Stimulated activated CD4-positive, alpha-beta T cell treated with anti-CD3 and anti-CD28 coated beads, Interleukin-1b, Interleukin-23, amount 100 ng/mL, for 1 hour (primary cell): ENCODE results near the gene KIFC1.

Experiments used
- DNase-seq, 2 donors: peaks; one replicate each; pipeline ENCODE4 v3.0.0-alpha.2; 2020; ENCODE audit warnings: low read depth in 2 of 2

The KIFC1 gene

DNA sequence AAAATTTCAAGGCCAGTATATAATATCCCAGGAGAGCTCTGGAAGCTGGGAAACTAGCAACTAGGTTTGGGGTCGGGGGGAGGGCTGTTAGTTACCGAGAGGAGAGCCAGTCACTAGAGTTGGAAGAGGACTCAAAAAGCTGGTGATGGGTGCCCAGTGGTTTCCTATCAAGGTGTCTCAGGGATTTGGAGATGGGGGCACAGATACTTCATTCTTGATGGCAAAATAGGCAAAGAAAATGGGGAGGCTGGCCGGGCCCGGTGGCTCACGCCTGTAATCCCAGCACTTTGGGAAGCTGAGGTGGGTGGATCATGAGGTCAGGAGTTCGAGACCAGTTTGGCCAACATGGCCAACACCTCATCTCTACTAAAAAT is 20.0 kb downstream of the KIFC1 start:
- DNase-seq: no peak

DNA sequence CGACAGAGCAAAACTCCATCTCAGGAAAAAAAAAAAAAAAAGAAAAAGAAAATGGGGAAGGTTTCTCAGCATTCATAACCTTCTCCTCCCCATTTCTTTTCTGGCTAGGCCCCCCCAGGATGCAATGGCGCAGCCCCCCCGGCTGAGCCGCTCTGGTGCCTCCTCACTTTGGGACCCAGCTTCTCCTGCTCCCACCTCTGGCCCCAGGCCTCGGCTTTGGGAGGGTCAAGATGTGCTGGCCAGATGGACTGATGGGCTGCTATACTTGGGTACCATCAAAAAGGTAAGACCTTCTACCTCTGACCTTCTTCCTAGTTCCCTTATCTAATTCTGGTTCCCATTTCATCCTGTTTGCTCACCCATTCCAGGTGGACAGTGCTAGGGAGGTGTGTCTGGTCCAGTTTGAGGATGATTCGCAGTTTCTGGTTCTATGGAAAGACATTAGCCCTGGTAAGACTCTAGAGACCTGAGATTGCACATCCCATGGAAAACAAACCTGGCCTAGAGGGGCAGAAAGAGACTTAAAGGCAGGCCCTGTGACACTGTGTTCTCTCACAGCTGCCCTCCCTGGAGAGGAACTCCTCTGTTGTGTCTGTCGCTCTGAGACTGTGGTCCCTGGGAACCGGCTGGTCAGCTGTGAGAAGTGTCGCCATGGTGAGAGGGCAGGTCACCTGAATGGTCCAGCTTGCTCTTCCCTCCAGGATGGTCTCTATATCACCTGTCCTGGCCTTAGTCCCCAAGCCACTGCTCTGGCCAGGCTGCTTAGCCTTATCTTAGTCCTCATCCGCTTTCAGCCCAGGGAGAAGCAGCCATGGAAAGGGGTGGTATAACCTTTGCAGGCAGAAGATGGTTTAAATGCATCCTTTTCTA is 20.8 kb downstream of the KIFC1 start:
- no peak for DNase-seq

DNA sequence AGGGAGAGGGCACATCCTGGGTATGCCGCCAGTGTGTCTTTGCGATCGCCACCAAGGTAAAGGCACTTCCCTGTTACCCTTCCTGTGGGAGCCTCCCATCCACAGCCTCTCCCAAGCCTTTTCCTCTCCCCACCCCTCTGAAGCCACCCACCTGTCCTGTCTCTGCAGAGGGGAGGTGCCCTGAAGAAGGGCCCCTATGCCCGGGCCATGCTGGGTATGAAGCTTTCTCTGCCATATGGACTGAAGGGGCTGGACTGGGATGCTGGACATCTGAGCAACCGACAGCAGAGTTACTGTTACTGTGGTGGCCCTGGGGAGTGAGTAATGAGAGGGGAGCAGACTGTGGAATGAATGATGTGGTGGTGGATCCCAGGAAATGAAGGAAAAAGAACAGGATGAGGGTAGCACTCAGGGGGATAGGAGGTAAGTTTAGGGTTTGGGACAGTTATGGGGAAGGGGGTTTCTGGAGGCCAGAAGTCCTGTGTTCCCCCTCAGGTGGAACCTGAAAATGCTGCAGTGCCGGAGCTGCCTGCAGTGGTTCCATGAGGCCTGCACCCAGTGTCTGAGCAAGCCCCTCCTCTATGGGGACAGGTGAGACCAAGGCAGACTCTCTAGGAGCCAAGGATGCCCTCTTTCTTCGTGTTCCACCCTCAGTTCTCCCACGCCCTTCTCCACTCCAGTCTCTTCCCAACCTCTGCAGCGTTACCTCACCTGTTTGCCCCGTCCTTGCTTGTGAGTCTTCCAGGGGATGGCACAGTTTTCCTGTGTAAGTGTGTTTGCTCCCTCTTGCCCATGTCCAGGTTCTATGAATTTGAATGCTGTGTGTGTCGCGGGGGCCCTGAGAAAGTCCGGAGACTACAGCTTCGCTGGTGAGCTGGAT is 21.9 kb downstream of the KIFC1 start:
- no peak for DNase-seq

DNA sequence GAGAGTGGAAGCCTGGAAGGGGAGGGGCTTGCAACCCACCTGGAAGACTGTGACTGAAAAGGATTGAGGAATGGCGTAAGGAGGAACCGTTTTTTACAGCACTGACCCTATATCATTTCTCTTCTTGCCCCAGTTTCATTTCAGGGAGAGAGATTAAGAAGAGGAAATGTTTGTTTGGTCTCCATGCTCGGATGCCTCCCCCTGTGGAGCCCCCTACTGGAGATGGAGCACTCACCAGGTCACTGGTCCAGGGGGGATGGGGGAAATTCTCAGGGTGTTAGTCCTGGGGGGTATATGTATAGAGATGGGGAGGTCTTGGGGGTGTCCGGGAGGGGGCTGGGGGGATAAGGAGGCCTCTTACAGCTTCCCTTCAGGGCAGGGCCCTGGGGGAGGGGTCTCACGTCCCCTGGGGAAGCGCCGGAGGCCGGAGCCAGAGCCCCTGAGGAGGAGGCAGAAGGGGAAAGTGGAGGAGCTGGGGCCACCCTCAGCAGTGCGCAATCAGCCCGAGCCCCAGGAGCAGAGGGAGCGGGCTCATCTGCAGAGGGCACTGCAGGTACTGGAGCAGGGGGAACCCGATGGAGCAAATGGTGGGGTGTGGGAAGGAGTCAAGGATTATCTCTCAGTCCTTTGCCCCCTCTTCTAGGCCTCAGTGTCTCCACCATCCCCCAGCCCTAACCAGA is 23.1 kb downstream of the KIFC1 start:
- no peak for DNase-seq

DNA sequence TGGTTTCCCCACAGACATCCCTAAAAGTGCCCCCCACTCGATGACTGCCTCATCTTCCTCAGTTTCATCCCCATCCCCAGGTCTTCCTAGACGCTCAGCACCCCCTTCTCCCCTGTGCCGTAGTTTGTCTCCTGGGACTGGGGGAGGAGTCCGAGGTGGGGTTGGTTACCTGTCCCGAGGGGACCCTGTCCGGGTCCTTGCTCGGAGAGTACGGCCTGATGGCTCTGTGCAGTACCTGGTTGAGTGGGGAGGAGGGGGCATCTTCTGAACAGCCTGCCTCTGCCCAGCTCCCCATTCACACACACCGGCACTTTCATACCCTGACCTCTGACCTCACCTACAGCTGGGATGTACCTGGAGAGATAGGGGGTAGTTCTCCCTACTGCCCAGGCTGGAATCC is 24.2 kb downstream of the KIFC1 start:
- no peak for DNase-seq

DNA sequence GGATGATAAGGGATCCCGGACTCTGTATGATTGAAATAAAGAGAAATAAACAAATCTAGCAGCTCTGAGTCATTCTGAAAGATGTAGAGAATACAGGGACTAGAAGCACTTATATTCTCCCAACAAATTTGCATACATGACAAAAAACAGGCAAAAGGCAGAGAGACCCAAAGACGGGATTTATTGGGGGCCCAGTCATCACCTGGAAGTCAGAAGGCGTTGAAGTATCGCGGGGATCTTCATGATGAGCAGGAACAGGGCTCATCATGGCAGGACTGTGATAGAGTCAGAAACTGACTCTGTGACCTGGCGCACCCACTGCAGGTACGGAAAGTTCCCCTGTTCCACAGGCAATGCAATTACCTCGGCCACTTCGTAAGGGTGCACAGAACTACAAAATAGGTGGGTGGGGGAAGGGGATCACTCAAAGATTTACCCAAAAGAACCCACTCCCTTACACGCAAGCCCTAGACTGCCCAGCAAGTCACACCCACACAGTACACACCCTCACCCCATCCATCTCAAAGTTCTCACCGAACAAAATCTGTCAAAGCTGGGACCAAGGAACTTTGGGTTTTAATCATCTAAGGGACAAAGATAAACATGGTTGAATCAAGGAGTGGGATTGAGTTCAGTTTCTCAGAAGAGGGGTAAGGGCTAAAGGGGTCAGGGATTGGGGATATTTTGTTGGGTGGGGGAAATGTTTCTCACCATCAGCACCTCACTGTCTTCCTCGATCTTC is 24.9 kb downstream of the KIFC1 start:
- no peak for DNase-seq

DNA sequence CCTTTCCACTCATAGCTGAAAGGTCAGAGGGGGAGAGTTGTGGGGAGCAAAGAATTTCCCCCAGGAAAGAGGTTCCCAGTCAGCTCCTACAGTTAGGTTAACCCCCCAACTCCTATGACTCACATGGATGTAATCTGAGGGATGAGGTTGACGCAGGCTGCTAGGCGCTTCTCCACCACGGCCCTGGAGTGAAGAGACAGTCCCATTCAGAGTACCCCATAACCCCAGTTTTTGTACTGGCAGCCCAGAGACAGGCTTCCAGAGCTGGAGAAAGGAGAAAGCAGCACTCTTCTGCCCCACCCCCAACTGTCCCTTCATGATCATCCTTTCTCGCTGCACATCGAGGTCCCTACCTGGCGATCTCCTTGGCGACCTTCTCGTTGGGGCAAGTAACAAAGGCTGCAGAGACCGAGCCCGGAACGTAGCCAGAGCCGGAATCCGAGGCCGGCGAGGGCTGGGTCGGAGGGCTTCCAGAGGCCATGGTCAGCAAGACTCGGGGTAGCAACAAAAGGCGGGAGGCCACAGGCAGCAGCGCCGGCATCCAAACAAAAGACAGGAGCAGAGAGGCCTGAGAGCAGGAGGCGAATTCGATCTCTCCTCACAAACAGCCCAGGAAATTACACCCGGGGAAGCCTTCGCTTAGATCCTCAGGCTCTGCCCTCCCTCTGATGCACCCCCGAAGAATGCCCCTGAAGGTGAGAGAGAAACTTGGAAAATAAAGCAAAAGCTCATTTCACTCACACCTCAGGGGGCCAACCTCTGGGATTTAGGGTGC is 25.7 kb downstream of the KIFC1 start:
- DNase-seq: no peak

DNA sequence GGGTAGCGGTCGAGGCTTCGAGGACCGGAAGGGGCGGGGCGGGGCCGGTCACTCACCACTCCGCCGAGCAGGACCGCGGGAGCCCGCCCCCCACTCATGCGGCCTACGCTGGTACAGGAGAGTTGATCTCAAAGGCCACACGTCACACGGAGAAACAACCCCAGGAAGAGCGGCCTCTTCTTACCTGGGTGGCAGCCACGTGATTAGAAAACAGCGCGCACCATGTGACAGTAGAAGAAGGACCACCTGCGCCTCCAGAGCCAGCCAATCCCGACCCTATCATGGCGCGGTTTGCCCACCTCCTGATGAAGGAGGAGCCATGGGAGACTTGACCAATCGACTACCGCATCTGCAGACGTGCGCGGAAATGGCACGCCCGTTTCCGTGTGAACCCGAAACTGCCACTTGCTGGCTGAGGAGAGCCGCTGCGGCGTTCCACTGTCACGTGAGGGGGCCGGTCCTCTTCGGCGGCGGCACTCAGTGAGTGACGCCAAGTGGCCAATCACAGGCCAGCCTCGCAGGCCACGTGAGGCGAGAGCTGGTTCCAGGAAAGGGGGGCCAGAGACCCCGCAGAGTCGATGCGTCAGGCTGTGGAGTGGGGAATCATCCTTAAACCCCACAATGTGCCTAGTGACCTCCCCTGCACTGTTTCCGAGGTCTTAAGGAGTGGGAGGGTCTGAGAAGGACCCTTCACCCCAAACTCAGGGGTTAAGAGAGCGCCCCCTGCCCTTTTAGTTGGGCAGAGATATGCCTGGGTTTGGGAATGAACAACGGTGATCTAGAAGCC is 26.5 kb downstream of the KIFC1 start, which contains the start of gene CUTA:
Gene CUTA (minus strand): TSS at position 205 of the 787 bp plus-strand sequence. CDS start 107 bp downstream, at position 98.
- peak; percentile 87 to 98 for DNase-seq

DNA sequence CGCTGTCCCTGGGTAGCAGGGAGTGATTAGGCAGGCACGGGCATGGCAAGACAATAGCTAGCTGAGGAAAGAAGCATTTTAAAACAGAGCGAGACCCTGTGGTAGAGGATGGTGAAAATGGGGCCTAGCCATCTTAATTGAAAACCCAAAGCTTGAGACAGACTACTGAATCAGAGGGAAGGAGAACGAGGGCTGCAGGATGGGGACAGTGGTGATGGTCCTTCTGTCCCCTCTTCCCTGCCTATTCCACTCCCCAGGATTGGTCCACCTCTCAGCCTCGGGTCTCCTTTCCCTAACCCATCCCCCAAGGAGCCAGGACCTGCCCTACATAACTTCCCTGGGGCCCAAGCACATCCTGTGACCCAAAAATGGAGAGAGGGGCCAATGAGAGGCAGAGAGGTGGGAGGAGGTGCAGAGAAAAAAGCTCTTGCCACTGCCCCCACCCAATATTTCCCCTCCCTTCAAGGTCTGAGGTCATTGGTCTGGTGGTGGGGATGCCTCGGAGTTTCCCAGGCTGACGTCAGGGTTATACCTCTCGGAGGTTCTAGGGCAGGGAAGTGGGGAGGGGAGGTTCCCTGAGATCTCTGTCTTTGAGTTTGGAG is 27.2 kb downstream of the KIFC1 start:
- DNase-seq: no peak

DNA sequence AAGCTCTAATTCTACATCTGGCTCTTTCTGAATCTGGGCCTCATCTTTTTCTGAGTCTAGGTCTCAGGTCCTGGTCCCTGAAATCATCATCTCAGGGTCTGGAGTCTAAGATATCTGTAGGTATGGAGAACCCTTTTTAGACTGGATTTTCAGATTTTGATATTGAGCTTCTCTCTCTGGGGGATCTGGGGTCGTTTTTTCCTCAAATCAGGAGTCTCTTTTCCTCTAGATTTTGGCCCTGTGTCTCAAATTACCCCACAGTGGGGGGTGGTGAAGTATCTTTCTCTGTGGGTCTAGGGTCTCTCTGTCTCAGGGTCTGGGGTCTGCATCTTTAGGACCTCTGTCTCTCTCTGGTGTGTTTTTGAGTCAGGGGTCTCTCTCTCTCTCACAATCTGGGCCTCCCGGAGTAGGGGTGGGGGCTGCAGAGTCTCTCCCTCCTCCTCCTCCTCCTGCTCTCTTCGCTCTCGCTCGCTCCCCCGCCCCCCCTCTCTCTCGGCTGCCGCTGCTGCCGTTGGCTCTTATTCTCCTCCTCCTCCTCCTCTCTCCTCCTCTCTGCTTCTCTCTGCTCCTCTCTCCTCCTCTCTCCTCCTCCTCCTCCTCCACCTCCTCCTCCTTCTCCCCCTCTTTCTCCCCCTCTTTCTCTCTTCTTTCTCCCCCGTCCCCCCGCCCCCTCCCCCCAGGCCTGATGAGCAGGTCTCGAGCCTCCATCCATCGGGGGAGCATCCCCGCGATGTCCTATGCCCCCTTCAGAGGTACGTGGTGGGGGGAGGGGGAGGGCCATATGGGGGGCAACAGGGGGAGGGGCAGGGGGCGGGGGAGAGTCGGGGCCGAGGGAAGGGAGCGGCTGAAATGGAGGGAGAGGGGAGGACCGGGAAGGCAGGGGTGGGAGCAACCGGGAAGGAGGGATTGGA is 28.2 kb downstream of the KIFC1 start, which contains the start of gene SYNGAP1:
Gene SYNGAP1 (plus strand): TSS at position 486 of the 911 bp plus-strand sequence. CDS start 200 bp downstream, at position 686.
- DNase-seq: no peak

DNA sequence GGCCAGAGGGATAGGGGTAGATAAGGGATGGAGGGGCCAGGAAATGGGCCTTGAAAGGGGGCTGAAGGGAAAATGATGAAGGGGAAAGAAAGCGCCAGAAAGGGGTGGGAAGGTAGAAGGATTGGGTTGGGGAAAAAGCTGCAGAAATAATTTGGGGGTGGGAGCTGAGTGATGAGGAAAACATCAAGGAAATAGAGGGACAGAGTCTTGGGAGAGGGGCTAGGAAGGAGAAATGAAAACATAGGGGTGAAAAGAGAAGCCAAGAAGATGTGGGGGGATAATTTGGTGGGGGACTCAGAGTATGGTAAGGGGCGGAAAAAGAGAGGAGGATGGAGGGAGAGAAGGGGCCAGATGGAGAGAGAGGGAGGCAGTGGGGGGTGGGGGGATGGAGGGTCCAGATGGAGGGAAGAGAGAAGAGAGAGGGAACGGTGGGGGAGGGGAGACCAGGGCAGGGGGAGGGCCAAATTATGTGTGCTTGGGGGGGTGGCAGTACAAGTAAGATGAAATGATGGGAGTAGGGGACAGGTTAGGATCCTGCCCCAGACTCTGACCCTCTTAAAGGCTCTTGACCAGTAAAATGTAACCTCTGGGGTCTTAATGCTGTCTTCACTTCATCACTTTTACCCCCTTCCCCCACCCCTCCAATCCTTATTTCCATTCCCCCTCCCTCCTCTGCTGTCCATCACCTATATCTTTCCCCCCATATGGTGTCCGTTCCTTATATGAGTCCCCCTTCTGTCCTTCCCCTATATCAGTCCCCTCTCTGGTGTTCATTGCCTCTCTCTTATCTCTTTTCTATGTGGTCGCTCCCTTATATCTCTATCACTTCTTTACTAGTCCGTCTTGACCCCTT is 29.1 kb downstream of the KIFC1 start:
- no peak for DNase-seq

DNA sequence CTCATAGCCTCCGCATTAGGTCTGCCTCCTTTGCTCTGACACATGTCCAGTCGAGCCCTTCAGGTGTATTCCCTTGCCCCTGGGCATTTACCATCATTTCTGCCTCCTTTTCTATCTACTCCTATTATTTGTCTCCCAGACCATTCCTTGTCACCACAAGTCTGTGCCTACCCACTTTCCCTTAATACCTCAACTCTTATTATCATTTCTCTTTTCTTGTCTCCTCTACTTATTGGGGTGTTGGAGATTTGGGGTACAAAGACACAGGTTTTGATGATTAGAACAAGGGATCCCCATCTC is 29.7 kb downstream of the KIFC1 start:
- no peak for DNase-seq

DNA sequence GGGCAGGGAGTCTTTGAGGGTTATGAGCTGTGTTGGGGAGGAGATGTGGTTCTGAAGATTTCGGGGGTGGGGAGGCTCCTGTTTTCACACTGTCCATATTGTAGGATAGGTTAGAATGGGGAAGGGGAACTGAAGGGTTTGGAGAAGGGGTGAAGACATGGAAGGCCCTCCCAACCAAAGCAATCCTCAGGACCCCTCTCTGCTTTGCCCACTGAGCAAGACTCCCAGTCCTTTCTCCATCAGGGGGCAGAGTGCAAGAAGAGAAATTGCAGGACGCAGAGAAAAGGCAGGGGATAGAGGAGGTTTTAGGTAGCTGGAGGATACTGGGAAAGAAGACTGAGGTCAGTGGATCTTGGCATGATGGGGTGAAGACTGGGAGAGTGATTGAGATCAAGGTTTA is 32.2 kb downstream of the KIFC1 start:
- DNase-seq: no peak

DNA sequence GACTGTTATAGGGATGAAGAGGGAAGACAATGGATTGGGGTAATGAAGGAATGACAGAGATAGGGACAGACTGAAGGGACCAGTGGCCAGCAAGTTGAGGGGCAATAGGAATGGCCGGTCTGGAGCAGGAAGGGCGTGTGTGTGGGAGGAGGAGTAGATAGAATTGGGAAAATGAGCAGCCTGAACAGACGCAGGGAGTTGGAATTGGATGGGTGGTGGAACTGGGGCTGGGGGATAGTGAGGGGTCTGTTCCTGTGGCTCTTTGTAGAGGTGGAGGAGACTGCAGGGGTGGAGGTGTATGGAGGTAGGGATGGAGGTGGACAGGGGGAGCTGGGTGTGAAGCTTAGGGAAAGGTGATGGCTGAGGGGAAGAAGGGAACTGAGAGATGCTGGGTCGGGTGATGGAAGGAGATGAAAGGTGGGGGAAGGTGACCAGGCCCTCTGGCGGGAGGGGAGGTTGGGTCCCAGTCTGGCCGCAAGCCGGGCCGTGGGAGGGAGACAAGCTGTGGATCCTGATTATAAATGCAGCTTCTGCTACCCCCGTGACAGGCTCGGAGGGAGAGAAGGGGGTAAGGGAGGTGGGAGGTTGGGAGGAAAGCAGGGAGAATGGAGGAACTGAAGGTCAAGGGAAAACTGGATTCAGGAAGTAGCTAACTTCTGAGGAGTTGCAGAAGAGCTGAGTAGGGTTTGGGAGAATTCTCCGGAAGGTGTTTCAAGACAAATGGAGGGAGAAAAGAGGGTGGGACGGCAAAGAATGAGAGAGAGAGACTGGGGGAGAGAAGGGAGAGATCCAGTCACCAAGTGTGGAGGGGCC is 33.4 kb downstream of the KIFC1 start:
- DNase-seq: no peak

DNA sequence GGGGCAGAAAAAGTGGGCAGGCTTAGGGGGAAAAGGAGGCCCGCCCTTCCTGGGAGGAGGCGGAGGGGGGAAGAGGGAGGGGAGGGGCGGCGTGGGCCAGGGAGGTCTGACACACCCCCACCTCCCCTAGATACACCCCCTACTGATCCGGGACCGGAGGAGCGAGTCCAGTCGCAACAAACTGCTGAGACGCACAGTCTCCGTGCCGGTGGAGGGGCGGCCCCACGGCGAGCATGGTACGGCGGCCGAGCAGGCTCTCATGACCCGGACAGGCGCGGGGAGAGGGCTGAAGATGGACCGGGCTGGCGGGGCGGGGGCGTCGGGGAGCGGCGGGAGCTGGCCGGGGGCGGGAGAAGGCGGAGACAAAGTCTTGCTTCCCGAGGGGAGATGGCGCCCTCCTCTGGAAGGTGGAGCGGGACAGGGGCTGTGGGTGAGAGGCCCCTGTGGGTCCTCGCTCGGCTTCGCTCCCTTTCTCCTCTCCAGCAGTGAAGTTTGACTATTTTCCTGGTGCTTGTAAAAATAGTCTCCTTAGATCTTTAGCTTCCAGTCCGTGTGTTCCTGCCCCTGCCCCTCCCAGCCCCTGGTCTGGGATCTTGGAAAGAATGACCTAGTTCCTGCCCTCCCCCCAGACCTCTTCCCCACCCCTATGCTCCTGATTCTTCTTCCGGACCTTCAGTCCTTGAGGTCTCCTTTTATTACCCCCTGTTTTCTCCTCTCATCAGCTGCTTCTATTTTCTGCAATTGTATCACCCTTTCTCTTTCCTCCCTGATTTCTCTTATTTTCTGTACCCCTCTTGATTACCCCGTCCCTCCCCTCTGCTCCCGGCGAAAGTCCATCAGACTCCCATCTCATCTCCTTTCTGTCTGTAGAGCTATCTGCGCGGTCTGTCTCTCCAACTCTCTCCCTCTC is 34.3 kb downstream of the KIFC1 start:
- DNase-seq: peak; percentile 57 to 64
